T-helper 1 cell treated with Interleukin-12 subunit alpha and Interleukin-12 subunit beta and Interleukin-4 antibody, amounts not matched to agents 30 ng/mL and 1 ng/mL, for 36 hours (primary cell): ENCODE data around the gene RGS3. TPM values are rescaled to one million over a fixed set of nuclear protein-coding genes. Genes with fewer than 3 reads are reported as not detected.

Experiments used
- intact Hi-C: fragments of 100-400 bp; cut with micrococcal nuclease; formaldehyde crosslinking; loops from one replicate; pipeline ENCODE4 v1.15.1; 2024
- total RNA-seq: library from RNA; stranded (reverse); gene quantifications from 2 replicates; pipeline ENCODE4 v1.2.3, GENCODE V29; 2022

RGS3 gene
- total RNA-seq, 1 donor from 2014 or later, result 35.9 TPM

DNA sequence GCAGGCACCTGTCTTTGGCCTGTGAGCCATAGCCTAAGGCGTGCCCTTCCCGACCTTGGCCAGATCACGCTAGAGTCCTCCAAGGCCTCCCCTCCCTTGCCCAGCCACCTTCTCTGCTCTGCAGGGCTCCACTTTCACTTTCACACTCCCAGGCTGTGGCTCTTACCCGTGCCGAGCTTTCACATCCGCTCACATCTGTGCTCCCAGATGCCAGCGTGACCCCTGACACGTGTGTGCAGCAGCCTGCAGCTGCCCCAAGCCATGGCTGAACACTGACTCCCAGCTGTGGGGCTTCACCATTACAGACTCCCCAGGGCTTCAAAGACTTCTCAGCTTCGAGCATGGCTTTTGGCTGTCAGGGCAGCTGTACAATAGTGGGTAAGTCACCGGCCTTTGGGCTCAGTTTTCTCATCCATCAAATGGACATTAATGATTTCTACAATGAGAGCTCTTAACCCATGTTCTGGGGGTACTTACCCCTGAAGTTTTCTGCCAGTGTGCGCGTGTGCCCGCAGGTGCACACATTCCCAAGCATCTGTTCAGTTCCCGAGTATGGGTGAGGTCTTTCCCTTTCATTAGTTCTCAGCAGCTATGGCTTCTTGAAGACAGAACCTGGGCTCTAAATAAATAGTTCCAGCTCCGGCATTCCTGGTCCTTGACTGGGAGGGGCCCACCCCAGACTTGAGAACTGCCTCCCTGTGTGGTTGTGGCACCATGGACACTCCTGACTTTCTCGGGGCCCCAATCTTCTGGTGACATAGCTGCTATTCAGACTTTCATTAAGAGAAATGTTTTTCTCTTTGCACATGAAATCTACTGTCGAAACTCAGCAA lies 118.6 kb downstream of the RGS3 start:
- intact Hi-C loops, result loop anchor here (1.0 to 5.0 kb wide), 3 partner anchors 9 to 240 kb away; partner anchors contain the start of gene WDR31

DNA sequence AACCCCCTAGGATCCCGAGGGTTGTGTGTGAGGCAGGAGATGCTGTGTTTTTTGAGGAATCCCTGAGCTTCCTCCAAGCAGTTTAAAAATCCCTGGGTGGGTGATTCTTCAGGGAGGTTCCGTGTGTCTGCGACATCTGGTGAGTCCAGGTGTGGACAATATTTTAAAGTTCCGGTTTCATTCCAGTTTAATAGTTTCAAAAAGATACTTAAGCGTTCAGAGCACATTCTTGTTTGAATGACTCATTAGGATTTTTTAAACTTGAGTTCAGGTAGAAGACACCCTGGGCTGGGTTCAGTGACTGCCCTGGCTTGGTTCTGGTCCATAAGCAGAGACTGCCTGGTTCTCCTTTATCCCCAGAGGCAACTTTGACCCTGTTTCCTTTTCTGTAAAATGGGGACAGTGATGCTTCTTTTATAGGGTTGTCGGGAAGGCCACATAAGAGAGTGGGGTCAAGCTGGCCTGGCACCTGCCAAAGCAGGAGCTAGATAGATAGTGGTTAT lies 119.2 kb downstream of the RGS3 start:
- intact Hi-C loops, result loop anchor here (1.0 to 5.0 kb wide), 3 partner anchors 9 to 240 kb away; partner anchors contain the start of gene WDR31

DNA sequence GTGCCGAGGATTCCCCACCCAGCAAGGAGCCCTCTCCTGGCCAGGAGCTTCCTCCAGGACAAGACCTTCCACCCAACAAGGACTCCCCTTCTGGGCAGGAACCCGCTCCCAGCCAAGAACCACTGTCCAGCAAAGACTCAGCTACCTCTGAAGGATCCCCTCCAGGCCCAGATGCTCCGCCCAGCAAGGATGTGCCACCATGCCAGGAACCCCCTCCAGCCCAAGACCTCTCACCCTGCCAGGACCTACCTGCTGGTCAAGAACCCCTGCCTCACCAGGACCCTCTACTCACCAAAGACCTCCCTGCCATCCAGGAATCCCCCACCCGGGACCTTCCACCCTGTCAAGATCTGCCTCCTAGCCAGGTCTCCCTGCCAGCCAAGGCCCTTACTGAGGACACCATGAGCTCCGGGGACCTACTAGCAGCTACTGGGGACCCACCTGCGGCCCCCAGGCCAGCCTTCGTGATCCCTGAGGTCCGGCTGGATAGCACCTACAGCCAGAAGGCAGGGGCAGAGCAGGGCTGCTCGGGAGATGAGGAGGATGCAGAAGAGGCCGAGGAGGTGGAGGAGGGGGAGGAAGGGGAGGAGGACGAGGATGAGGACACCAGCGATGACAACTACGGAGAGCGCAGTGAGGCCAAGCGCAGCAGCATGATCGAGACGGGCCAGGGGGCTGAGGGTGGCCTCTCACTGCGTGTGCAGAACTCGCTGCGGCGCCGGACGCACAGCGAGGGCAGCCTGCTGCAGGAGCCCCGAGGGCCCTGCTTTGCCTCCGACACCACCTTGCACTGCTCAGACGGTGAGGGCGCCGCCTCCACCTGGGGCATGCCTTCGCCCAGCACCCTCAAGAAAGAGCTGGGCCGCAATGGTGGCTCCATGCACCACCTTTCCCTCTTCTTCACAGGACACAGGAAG lies 120.2 kb downstream of the RGS3 start:
- intact Hi-C loops, result loop anchor here (2.0 to 5.0 kb wide), 2 partner anchors 75 to 241 kb away; partner anchors contain the start of gene WDR31

DNA sequence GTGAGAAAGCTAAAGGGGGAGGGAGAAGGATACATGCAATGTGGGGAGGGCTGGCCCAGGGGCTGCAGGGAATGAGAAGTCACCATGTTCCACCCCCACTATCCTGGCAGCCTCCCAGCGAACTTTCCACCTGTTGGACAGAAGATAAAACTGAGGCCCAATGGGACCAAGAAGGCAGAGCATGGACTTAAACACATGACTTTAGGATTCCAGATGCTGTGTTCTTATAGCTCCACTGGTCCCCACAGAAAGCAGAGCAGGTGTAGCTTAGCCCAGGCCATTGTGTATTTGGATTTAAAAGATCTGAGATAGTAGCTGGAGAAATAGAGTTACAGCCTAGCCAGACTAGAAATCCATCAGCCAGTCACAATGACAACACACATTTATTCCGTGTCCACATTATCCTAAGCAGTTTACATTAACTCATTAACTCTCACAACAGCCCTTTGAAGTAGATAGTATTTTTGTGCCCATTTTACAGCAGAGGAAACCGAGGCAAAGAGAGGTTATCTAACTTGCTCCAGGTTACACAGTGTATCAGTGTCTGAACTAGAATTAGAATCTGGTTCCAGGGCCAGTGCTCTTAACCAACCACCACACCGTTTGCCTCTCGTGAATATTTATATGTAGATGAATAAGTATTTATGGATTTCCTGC lies 121.0 kb downstream of the RGS3 start:
- intact Hi-C loops, result loop anchor here (5.0 kb wide), 1 partner anchor 242 kb away; the partner anchor contains the start of gene WDR31

DNA sequence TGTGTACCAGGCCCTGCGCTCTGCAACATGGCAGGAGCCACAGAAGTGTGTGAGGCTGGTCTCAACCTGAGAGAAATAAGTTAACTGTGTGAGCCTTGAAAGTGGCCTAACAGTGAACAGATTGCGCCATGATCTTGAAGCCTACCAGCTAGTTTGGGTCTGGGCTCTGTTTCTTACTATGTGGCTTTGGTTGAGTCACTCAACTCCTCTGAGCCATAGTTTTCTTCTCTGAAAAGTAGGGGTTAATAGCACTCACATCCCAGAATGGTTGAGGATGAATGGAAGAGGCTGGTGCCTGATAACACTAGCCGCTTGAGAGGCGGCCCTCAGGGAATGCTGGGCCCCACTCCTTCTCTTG lies 121.5 kb downstream of the RGS3 start:
- intact Hi-C loops, result no loop called here

DNA sequence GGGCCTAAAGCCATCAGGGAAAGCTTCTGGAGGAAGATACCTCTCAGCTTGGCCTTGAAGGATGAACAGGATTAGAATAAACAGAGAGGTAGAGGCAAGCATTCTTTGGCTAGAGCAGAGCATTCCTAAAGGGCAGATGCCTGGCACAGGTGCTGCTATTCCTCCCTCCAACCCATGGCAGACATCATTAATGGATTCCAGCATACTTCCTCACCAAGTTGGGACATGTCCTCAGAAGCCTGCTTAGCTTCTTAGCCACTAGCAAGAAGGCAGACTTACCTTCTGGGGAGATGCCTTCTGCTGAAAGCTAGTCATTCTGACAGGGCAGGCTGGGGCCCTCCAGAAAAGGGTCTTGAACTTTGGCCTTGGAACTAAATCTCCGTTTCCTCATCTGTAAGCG lies 122.0 kb downstream of the RGS3 start:
- intact Hi-C loops, result no loop called here

DNA sequence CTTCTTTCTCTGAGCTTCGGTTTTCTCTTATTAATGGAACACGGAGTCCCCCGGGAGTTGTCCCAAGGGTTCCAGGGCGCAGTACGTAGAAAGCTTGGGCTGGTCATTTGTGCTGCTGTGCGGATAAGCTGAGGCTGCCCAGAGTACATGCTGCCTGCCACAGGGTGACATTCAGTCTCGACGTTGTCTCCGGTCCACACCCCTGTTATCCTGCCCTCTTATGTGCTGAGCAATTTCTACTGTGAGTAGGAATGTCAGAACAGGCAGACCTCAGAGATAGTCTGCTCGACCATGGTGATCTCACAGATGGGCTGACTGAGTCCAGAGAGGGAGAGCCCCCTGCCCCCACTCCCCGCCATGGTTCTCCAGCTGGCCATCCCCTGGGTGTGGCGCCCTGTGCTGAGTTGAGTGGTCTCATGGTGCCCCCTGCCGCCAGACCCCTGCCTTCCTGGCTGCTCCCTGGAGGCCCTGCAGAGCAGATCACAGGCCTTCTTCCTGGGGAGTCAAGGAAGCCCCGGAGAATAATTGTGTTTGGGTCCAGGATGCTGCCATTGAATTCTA lies 124.0 kb downstream of the RGS3 start:
- intact Hi-C loops, result no loop called here

DNA sequence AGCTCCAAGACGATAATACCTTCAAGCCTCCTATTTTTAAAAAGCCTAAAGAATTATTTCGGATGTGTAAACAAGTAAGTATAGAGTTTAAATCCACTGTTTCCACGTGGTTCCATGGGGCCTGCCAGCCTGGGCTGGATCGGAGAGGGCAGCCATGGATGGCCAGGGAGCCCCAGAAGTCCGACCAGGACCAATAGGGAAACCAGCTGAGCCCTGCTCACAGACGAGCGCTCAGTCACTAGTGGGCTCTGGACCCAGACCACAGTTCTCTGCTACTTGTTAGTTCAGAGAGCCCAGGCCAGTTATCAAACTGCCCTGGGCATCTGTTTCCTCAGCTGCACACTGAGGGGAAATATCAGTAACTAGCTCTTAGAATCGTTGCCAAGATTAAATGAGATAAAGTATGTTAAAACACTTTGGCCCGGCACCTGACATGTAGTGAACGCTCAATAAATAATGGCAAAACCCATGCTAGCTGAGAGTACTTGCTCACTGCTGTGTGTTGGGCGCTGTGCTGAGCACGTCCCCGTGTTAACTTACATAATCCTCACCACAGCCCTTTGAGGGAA lies 124.8 kb downstream of the RGS3 start:
- intact Hi-C loops, result no loop called here

DNA sequence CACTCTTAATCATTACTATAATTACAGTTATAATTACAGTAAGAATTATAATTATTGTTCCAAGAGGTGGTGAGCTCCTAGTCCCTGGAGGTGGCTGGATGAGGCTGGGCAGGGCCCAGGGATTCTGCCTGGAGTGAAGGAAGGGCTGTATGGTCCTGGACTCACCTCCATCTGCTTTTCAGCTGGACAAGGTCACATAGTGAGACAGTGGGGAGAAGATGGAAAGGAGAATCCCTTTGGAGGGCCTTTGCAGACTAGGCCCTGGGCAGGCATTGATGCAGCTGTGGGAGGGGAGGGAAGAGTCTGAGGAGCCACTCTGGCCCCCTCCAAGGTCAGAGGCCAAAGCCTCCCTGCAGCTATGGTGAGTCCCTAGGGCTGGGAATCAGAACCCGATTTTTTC lies 125.4 kb downstream of the RGS3 start:
- intact Hi-C loops, result no loop called here

DNA sequence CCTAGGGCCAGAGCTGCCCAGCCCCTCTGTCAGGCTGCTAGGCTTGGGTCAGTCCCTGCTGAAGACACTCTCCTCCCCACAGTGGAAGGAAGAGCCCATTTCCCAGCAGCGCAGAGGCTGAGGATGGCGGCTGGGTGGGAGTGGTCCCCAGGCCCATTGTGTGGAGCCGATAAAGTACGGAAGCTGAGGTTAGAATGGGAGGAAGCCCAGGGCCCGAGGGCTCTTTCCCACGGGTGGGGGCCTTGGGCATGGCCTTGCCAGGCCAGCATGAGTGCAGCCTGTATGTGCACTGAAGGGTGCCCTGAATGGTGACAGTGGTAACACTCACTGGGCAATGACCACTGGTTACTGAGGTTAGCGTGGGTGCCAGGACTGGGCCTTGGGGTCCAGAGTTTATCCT lies 125.9 kb downstream of the RGS3 start:
- intact Hi-C loops, result no loop called here

DNA sequence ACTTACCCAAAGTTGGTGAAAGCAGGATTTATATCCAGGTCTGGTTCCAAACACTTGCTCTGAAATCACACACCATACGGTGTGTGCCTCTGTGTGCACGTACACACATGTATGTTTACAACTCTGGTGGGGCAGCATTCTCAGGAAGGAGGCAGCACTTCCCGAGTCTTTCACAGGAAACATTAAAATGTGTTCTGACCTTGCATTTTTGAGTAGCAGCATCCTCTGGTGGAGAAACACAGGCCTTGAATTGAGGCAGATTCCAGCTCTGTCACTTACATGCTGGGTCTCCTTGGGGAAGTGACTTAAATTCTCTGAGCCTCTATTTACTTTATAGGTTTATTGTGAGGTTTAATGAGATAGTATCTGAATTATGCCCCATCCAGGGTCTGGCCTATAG lies 126.4 kb downstream of the RGS3 start:
- intact Hi-C loops, result loop anchor here (1.0 to 5.0 kb wide), 4 partner anchors 143 to 1438 kb away; partner anchors contain the start of genes C9orf43 and POLE3

DNA sequence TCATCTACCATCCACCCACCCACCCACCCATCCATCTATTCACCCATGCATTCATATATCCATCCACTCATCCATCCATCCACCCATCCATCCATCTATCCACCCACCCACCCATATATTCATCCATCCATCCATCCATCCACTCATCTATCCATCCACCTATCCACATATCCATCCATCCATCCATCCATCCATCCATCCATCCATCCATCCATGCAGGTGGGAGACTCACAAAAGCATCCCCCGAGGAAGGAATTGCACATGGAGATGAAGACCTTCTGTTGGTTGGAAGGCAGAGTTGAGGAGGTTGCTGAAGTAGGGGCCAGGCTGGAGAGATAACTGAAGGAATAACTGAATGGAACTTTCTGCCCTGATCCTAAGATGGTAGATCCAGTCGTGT lies 126.9 kb downstream of the RGS3 start:
- intact Hi-C loops, result loop anchor here (1.0 to 5.0 kb wide), 4 partner anchors 144 to 1438 kb away; partner anchors contain the start of genes C9orf43 and POLE3

DNA sequence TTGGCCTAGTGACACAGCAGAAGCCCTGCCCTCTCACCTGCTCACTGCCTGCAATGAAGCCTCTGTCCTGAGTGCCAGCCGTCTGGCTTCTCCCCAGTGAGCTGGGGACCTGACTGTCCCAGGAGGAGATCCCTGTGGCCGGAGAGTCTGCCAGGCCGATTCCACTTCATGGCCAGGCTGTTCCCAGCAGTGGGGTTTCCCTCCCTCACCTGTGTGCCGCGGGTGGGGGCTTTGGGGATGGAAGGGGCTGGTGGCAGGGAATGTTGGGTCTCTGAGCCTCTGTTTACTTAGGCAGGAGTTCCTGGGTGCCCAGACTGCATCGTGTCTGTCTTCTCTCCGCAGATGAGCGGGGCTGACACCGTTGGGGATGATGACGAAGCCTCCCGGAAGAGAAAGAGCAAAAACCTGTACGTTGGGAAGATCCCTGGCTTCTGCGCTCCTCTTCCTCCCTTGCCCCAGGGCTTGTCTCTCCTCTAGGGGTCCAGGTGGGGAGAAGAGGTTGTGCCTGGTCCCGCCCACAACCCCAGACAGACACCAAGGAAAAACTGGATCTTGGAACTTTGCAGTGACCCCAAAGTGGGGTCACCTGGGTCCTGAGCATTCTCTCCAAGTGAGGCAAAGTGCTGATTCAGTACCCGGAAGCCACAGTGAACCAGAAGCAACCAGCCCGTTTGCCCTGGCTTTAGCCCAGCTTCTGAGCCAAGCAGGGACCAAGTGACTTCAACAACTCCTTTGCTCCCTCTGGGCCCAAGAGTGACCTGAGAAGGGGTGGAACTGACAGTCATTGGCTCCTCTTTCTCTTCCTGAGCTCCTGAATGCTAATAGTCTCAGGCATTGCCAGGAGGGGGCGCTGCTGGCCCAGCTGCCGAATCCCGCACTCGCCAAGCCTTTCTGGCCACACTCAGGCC lies 127.7 kb downstream of the RGS3 start:
- intact Hi-C loops, result loop anchor here (1.0 to 5.0 kb wide), 7 partner anchors 9 to 1439 kb away; partner anchors contain the start of genes ALAD, C9orf43 and POLE3

DNA sequence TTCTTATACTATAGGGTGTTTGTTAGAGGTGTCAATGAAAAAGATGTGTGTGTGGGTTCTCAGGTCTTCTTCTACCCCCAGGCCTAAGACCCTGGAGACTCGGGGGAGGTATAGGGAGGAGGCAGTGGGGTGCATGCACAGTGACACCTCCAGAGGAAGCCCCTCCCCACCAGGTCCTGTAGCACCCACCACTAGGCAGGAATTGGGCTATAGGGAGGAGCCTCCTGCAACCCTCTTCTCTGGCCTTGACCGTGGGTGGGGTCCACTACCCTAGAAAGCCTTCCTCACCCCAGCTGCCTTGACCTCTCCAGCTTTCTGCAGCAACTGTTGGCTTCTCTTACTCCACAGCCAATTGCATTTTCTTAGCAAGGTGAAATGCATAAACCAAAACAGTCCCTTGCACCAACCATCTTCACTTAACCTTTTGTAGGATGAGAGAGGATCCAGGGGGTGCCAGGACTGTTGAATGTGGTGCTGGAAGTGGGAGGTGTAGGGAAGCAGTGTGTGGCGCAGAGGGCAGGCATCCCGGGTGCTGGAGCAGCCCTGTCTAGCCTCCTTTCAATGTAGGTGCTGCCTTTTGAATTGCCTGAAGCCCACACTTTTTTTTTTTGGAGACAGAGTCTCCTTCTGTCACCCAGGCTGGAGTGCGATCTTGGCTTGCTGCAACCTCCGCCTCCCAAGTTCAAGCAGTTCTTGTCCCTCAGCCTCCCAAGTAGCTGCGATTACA lies 128.5 kb downstream of the RGS3 start:
- intact Hi-C loops, result loop anchor here (1.0 to 5.0 kb wide), 6 partner anchors 10 to 1440 kb away; partner anchors contain the start of genes ALAD, C9orf43 and POLE3

DNA sequence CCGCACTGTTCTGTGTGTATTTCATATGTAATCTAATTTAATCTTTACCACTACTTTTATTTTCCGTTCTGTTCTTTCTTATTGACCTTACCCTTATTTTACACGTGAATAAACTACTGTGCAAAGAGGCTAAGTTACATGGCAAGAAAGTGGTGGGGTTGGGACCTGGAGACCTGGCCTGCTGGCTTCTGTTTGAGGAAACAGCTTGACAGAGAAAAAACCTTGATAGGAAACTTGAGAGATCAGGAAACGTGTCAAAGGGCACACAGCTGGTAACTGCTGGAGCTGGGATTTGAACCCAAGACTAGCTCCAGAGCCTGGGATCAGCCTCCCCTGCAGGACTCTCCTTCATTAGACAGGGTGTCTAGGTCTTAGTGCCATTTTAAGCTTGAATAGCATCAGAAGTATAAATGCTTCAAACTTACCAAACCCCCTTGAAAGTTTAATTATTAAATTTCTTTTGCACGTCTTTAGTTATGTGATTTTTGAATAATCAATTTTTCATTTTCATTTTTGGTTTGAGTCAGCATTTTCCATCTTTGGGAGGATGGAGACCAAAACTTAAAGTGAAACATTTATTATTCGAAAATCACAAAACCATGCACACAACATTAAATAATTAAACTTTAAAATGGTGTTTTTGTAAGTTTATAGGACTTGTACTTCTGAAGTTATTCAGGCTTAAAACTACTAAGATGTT lies 129.5 kb downstream of the RGS3 start:
- intact Hi-C loops, result loop anchor here (1.0 to 5.0 kb wide), 2 partner anchors 14 to 1441 kb away; no protein-coding TSS in a partner anchor

DNA sequence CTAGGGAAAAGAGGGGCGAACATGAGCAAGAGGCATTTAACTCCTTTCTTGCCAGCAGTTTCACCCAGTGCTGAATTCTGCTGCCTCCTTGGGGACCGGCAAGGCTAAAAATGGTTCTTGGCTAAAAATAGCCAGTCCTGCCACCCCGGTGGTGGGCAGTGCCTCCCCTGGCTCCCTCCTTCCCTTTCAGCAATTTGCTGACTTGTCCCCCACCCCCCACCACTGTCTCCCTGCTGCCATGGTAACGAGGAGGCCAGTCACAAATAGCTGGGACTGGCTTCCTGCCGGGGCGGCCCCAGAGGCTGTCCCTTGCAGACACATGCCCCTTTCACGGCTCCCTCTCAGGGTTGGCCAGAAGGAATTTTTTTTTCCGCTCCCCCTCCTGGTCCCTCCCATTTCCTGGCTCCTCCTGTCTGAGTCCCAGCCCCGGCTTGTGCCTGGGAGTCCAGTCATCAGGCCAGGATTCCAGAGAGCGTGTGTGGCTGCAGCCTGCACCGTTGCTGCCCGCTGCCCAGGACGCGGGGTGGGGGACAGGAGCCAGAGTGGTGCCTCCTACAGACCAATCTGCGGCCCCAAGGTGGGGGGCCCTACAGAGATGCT lies 130.3 kb downstream of the RGS3 start:
- intact Hi-C loops, result loop anchor here (1.0 to 5.0 kb wide), 2 partner anchors 14 to 1441 kb away; no protein-coding TSS in a partner anchor
